Measurements from ENCODE around the gene C1QL4.

- TF ChIP-seq CTCF (IDR thresholded peaks at IDR 0.05; ENCODE audit: control extremely low read depth in 1 of 3, insufficient read depth in 1 of 3, low read depth in 1 of 3, low read length in 3 of 3): no peak
- no peak for TF ChIP-seq POLR2A (IDR thresholded peaks at IDR 0.05; ENCODE audit: control extremely low read depth in 1 of 2, low read depth in 2 of 2, low read length in 2 of 2)
- TF ChIP-seq EZH2 (IDR thresholded peaks at IDR 0.05; ENCODE audit: low read depth, low read length, severe bottlenecking): no peak
- no peak for TF ChIP-seq YY1 (IDR thresholded peaks at IDR 0.05; ENCODE audit: low read depth, low read length)
- TF ChIP-seq POLR2AphosphoS5 (IDR thresholded peaks at IDR 0.05; ENCODE audit: low read depth, low read length): no peak
- TF ChIP-seq EP300 (IDR thresholded peaks at IDR 0.05; ENCODE audit: borderline replicate concordance in 1 of 2, low read depth in 2 of 2, low read length in 2 of 2): no peak
- no peak for TF ChIP-seq CREB1 (IDR thresholded peaks at IDR 0.05)
- no peak for TF ChIP-seq KDM1A (IDR thresholded peaks at IDR 0.05; ENCODE audit: borderline replicate concordance, low read length)
- TF ChIP-seq GTF2F1 (IDR thresholded peaks at IDR 0.05; ENCODE audit: borderline replicate concordance, low read depth, low read length): no peak
- TF ChIP-seq SAP30 (IDR thresholded peaks at IDR 0.05; ENCODE audit: insufficient read depth, insufficient replicate concordance, low read length): no peak
- TF ChIP-seq BACH1 (IDR thresholded peaks at IDR 0.05; ENCODE audit: low read length): no peak
- TF ChIP-seq EGR1 (IDR thresholded peaks at IDR 0.05; ENCODE audit: borderline replicate concordance, low read depth, low read length): no peak
These were observed 25.1 kb upstream of the C1QL4 start for GRCh38 chr12:49362077-49362476.

Data from H1 (cell line).